CD4-positive, alpha-beta T cell treated with Interleukin-6 at 100 ng/mL for 8 hours (primary cell): Measurements from ENCODE around the gene PRSS53.
"Not testable (repeated sequence)": the region's sequence is repeated elsewhere in the genome, so short reads cannot be mapped to it uniquely, and the experiment has no call there.

Experiments
- DNase-seq: peaks from one replicate; pipeline ENCODE4 v3.0.0-alpha.2; 2020; ENCODE audit warnings: mixed read lengths, low spot score

Gene PRSS53

DNA sequence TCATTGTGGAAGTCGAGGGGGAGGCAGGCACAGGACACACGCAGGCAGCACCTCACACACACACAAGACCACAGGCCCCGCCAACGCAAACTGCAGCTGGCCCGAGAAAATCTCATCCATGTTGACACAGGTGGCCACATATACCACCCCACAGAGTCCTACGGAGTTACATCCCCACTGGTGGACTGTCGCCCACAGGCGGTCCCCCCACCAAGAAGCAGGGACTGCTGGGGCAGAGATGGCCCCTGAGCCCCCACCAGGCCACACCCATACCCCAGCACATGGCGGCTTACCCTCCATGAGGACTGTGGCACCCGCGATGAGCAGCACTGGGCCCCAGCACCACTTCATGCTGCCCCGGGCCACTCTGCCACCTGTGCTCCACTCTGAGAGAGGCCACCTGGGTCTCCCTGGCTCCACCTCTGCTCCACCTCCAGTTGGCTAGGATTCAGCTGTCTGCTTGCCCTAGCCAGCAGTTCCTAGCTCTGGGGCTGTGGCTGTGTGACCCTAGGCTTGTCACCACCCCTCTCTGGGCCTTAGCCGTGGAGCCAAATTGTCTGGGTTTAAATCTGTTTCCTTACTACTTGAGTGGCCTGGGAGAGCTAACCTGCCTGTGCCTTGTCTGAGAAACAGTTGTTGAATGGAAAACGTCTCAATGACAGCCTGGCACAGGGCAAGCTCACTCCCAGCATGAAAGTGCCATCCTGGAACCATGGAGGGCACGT, at the start of gene PRSS53:
Gene PRSS53, minus strand, starts transcription at position 485 of the 725 bp plus-strand sequence. Its CDS starts 134 bp downstream, at position 351.
- no peak for DNase-seq

DNA sequence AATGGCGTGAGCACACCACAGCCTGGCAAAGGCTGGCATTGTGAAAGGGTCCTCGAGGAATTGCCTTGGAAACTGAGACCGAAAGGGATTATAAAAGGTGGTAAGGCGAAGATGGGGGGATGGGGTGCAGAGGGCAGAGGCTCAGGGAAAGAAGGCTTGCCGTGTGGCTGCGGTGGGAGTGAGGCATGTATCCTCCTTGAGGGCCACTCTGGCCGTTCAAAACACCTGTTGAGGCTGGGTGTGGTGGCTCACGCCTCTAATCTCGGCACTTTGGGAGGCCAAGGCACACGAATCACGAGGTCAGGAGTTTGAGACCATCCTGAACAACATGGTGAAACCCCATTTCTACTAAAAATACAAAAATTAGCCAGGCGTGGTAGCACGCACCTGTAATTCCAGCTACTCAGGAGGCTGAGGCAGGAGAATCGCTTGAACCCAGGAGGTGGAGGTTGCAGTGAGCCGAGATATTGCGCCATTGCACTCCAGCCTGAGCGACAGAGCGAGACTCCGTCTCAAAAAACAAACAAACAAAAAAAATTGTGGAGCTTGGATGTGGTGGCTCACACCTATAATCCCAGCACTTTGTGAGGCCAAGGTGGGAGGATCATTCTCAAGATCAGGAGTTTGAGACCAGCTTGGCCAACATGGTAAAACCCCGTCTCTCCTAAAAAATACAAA, 48.2 kb upstream of the PRSS53 start:
- DNase-seq: not testable (repeated sequence)

DNA sequence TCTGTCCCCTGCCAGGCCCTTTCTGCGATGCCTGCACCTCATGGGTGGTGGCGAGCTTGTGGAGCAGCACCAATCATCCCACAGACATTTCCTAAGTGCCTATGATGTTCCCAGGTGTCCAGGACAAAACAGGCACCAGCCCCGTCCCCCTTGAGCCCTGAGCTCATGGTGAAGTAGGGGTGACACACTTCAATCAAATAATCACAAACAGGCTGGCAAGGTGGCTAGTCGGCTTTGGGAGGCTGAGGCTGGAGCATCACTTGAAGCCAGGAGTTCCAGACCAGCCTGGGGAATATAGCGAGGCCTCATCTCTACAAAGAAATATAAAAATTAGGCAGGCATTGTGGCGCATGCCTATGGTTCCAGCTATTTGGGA, 47.5 kb upstream of the PRSS53 start:
- no peak for DNase-seq

DNA sequence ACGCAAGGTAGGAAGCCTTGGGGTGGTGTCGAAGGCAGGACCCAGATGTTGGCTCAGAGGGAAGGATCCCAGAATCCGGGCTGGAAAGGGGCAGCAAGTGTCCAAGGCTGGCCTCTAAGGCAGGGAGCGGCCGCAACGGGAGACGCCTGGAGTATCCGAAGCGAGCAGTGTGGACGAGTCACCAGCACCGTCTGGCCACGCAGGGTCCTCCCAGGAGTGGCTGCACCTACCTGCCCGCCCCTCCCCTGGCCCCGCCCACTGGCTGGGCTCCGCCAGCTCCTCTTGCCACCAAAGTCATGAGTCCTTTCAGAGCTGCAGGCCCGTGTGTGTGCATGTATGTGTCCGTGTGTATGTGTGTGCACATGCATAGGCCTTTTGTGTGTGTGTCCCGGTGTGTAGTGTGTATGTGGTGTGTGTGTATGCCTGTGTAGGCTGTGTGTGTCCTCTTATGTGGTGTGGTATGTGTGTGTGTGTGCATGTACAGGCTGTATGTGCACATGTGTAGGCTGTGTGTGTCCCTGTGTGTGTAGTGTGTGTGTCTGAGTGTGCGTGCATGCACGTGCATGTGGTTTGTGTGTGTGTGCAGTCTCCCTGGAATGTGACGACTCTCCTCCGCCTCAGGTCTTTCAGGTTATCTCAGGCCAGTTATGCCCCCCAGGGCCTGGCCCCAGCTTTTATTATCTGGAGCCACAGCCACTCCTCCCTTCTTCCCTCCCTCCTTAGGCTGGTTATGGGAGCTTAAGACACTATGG, 47.0 kb upstream of the PRSS53 start, which contains the start of gene PRSS8:
Gene PRSS8, minus strand, starts transcription at position 193 of the 752 bp plus-strand sequence. CDS start 229 bp downstream, outside the sequence.
- DNase-seq: no peak

DNA sequence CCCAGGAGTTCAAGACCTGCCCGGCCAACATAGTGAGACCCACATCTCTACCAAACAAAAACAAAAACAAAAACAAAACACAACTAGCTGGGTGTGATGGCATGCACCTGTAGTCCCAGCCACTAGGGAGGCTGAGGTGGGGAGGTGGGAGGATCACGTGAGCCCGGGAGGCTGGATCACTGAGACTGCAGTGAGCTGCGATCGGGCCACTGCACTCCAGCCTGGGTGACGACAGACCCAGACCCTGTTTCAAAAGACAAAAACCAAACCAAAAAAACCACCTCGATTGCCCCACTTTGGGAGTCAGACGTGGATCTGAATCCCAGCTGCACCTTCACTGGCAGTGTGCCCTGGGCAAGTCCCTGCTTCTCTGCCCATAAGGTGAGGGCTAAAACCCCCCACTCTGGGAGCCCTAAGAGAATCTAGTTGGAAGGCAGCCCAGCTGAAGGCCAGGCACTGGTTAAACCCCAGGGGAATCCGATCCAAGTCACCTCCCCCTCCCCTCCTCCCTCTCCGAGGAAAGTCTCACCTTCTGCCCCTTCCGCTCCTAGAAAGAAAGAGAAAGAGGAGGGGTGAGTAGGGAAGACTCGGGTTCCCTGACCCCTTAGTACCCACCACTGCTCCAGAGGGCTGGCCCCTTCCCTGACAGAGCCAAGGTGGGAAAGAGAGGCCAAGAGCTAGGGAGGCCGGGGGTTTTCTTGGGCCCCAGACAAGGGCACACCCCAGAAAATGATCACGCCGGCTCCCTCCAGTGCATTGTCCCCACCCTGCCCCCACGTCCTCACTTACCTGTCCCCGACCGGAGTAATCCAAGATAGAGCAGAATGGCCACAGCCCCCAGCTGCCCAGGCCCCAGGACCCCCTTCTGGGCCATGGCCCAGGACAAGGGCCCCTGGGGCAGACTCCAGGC, 46.1 kb upstream of the PRSS53 start:
- no peak for DNase-seq

DNA sequence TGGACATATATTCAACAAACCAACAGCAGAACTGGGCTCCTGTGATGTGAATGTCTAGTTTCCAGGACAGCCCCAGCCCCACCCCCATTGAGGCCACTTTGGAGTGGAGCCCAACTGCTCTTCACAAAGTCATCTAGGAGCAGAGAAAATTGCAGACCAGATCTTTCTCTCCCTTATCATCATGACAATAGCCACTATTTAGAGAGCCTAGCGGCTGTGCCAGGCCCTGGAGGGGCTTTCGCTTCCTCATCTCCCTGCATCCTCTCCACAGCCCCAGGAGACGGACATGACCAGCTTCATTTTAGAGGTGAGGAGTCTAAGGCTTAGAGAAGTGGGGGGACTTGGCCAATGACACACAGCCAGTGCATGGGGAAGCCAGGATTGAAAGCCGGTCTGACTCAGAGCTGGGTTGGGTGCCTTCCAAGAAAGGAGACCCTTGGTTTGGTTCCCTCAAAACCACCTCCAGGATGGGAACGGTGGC, 45.4 kb upstream of the PRSS53 start:
- DNase-seq: no peak

DNA sequence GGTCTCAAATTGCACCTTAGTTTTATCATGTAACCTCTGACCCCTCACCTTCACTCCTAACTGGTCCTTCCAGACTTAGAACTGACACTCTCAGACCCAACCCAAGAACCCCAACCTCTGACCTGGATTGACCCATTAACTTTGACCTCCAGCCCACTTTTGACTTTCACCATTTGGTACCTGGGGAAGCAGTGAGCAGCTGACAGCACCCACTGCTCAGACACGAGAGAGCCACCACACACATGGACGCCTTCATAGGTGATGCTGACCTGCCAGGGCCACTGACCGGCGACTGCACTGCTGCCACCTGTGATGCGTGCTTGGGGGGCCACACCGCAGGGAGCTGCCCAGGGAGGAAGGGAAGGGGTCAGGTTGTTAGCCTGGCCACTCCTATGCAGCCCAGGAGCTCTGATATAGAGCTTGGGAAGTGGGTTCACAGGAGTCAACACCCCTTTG, 44.3 kb upstream of the PRSS53 start:
- no peak for DNase-seq

DNA sequence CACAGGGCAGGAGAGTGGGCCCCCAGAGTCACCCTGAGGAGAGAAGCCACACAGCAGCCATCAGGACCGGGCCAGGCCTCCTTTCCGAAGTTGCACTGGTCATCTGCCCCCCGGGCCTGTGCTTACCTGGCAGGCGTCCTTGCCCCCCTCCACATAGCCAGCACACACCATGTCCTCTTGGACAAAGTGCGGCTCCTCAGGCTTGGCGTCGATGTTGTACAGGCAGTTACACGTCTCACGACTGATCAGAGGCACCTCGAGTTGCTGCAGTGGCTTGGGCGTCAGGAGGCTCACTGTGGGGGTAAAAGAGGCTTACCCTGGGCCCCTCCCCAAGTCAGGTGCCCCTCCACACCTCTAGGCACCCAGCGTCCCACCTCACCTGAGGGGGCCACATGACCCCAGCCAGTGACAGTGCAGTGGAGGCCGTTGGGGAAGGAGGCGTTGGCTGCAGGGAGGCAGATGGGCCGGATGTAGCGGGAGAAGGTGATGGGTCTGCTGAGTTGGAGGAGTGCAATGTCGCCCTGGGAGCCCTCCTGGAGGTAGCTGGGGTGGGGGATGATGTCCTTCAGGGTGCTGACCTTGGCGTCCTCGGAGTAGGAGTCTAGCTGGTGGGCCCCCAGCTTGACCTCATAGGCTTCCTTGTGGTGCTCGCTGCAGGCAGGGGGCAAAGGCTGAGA, 43.7 kb upstream of the PRSS53 start:
- no peak for DNase-seq

DNA sequence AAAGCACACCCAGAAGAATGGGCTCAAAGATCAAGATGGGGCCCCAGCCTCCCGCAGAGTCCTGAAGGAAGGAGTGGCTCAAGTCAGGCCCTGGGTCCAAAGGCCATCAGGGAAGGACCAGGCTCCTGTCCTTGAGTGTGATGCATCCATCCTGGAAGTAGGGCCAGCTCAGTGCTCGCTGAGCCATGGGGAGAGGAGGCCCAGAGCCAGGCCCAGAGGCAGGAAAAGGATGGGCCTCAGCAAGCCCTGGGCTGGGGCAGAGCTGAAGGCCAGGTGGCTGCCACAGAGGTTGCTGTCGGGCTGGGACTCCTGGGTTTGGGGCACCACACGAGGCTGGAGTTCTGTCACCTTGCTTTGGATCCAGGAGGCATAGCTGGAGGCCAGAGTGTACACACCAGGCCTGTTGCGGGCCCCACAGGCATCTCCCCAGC, 43.1 kb upstream of the PRSS53 start:
- DNase-seq: no peak

DNA sequence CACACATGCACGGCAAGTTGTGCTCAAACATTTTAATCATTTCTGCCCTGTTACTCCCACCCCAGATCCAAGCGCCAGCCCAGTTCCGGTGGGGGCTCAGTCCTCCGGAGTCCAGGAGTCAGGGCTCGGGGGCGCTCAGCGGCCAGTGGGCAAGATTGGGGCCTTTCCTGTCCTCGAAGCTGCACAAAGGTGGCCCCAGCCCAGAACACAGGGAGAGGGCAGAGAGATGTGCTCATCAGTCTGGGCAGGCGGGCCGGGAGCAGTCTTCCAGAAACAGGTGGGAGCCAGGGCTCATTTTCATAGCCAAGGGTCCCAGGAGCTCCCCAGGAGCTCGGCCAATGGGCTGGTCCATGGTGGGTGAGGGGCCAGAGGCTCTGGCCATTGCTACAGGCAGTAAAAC, 42.7 kb upstream of the PRSS53 start:
- no peak for DNase-seq

DNA sequence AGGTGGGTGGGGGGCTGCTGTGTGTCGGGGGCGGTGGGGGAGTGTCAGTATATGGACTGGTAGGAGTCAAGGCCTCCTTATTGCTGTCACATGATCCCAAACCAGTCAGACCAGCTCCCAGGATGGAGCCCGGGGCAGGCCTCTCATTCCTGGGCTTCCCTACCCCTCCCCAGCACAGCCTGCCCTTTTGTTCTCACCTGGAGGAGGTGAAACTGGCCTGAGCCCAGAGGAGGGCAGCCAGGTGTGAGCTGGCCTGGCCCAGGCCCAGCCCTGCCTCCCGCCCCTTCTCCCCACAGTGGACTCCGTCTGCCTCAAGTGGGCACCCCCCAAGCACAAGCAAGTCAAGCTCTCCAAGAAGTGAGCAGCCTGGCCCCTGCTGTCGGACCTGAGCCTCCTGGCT, 42.2 kb upstream of the PRSS53 start:
- no peak for DNase-seq

DNA sequence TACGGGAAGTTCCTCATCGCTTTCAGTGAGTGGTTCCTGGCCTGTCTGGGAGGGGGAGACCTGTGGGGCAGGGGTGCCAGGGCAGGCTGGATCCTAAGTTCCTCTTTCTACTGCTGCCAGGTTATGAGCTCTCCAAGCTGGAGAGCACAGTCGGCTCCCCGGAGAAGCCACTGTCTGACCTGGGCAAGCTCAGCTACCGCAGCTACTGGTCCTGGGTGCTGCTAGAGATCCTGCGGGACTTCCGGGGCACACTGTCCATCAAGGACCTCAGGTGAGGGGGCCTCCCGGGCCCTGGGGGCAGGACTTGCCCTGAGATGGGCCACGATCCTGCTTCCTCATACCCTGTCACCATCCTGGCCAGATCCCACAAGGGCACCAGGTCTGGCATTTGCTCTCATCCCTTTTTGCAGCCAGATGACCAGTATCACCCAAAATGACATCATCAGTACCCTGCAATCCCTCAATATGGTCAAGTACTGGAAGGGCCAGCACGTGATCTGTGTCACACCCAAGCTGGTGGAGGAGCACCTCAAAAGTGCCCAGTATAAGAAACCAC, 41.7 kb upstream of the PRSS53 start:
- no peak for DNase-seq

DNA sequence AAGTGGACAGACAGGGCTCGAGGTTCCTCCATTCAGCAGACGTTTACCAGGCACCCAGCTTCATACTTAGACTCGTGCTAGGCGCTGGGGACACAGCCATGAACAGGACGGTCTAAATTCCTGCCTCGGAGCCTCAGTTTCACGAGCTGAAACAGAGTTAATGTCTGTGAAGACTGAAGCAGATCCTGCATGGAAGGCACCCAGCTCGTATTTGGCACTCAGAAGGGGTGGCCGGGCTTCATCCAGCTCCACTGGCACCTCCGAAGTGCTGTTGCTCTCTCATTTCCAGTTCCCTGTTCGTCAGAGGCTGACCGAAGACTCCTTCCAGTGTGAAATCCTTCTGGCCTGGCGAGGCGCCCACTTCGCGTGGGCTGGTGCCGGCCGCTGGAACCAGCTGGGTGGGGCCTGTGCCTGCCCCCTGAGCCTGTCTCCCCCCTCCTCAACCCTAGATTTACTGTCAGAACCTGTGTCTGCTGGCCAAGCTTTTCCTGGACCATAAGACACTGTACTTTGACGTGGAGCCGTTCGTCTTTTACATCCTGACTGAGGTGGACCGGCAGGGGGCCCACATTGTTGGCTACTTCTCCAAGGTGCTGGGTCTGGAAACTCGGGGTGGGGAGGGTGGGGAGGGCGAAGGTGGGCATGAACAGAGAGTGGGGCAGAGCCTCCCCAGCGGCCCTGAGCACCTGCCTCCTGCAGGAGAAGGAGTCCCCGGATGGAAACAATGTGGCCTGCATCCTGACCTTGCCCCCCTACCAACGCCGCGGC, 41.0 kb upstream of the PRSS53 start:
- no peak for DNase-seq

DNA sequence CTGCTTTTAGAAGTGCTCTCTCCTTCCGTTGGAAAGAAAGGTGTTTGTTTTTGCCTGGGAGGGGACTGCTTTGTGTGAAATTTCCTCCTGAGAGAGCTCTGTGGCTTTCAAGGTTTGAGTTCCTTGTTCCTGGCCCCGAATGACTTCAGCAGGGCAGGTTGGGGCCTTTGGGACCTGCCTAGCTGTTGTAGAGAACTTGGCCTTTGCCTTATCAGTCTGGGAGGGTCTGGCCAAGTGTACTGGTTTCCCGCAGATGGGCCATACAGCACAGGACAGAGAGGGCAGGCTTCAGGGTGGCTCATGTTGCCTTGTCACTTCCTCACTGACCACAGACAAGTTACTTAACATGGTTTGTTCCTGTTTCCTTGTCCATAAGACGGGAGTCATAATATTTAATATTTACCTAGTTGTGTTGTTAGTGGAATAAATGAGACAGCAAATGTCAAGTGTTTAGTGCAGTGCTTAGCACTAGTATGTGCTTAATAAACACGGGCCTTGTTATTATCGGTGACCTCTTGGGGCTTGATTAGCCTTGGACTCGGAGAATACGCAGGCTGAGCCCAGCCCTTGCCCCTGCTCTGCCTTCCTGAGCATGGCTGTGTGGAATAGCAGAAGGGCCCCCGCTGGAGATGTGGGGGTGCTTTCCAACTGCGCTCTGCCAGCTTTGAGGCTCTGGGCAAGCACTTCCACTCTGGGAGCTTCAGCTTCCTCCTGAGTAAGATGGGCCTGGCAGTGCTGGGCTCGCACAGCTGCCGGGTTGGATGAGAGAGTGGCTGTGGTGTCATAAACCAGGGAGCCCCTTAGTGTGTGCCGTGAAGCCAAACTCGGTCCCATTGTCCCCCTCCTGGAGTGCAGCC, 40.2 kb upstream of the PRSS53 start:
- DNase-seq: no peak

DNA sequence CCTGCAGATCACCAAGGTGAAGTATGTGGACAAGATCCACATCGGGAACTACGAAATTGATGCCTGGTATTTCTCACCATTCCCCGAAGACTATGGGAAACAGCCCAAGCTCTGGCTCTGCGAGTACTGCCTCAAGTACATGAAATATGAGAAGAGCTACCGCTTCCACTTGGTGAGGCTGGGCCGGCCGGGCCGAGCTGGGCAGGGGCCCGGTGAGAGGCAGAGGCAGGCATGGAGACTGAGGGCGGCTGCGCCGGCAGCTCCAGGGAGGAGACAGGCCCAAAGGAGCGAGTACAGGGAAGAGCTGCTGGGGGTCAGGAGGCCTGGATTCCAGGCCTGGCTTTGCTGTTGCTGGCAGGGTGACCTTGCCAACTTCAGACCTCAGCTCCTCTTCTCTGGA, 38.4 kb upstream of the PRSS53 start:
- DNase-seq: no peak

DNA sequence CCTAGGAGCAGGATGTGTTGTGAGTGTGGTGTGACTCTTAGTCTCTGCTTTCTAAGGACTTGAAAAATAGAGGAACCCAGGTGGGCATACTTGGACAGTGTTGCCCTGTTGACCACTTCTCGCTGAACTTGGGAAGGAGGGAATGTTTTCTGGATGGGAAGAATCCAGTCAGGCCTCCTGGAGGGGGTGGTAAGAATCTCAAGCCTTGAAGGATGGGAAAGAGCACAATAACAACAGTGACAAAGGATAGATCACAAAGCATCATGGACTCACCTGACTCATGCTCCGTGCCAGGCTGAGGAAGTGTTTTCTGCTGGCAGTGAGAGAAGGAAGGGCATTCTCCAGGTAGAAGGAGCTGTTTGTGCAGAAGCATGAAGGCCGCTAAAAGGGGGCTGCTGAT, 37.1 kb upstream of the PRSS53 start:
- no peak for DNase-seq

DNA sequence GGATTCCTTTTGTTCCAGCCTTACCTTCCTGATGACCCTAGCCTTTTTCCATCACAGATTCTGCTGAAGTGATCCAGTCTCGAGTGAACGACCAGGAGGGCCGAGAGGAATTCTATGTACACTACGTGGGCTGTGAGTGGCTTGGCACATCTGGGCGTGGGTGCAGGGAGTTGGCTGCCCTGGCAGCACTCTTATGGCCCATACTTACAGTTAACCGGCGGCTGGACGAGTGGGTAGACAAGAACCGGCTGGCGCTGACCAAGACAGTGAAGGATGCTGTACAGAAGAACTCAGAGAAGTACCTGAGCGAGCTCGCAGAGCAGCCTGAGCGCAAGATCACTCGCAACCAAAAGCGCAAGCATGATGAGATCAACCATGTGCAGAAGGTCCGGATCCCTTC, 31.4 kb upstream of the PRSS53 start:
- no peak for DNase-seq

DNA sequence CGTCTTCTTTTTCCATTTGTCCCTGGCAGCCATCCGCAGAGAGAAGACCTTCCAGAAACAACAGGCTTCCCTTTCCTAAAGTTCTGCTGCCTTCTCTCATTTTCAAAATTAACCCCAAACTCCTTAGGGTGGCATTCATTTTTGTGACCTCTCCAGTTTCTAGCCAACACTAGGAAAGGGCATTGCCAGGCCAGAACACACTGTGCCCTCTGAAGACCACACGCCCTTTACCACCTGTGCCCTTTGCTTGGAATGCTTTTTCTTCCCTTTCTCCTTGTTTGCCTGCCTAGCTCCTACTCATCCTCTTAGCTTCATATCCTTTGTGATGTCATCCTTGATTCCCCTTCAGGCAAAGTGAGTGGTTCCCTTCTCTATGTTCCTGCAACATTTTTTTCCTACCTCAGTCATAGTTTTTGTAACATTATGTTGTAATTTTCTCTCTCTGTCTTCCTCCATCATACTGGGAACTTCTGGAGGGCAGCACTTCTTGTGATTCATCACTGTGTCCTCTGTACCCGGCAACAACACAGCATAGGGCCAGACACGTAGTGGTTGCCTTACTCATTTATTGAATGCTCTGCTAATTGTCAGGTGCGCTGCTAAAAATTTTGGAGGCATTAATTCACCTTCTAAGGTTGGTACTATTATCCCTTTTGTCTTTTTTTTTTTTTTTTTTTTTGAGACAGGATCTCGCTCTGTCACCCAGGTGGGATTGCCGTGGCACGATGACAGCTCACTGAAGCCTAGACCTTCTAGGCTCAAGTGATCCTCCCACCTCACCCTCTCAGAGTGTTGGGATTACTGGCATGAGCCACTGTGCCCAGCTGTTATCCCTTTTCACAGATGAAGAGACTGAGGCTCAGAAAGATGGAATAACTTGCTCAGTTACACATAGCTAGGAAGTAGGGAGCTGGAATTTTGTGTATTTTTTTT, 29.7 kb upstream of the PRSS53 start:
- no peak for DNase-seq
